ENCODE data around the gene PTPRD. TPM values are rescaled to one million over a fixed set of nuclear protein-coding genes. Genes with fewer than 3 reads are reported as not detected.

The PTPRD gene
- total RNA-seq, 1 experiment from 2014 or later: not detected

GRCh38 chr9:8905731-8906130, 1707.1 kb downstream of the PTPRD start:
- TF ChIP-seq CTCF (conservative IDR thresholded peaks at IDR 0.05; ENCODE audit: low read depth, low read length) (no peak), EZH2 (IDR thresholded peaks at IDR 0.05; ENCODE audit: borderline replicate concordance, low read depth, low read length, poor library complexity, severe bottlenecking) (no peak)
- CTCF ChIA-PET: no interaction called here
- Histone ChIP-seq H3K27me3 (replicated peaks; ENCODE audit: insufficient read depth, low read depth, low read length, poor library complexity) (no peaks in the 10 kb centered on the region), H3K36me3 (ENCODE audit: insufficient read depth, low read length, poor library complexity, severe bottlenecking) (no peaks in the 10 kb centered on the region), H3K4me1 (ENCODE audit: insufficient read depth, low read length, poor library complexity, severe bottlenecking) (no peaks in the 10 kb centered on the region), H3K27ac (ENCODE audit: low read depth, low read length, poor library complexity, severe bottlenecking) (no peak overlapping the region), H3K9me3 (ENCODE audit: low read depth, low read length, poor library complexity, severe bottlenecking) (no peaks in the 10 kb centered on the region), H3K4me3 (ENCODE audit: low read depth, low read length, poor library complexity, severe bottlenecking) (no peak overlapping the region)
- no TSS peak for BruUV-seq (replicated peaks)
- POLR2A ChIA-PET (ENCODE audit: low non-redundant PET): no interaction called here
- DNase-seq (ENCODE audit: low spot score): no peak
- intact Hi-C loops (cut with micrococcal nuclease; ENCODE audit: unreplicated experiment): no loop called here

GRCh38 chr9:8904771-8905515, 1707.9 kb downstream of the PTPRD start:
- intact Hi-C loops (cut with micrococcal nuclease; ENCODE audit: unreplicated experiment): no loop called here
- no peak overlapping the region for H3K4me3 ChIP-seq (ENCODE audit: low read depth, low read length, poor library complexity, severe bottlenecking)
- ChIA-PET POLR2A (ENCODE audit: low non-redundant PET) (no interaction called here), CTCF (no interaction called here)
- no peaks in the 10 kb centered on the region for H3K4me1 ChIP-seq (ENCODE audit: insufficient read depth, low read length, poor library complexity, severe bottlenecking)
- no peak for DNase-seq (ENCODE audit: low spot score)
- no peaks in the 10 kb centered on the region for H3K36me3 ChIP-seq (ENCODE audit: insufficient read depth, low read length, poor library complexity, severe bottlenecking)
- BruUV-seq (replicated peaks): no TSS peak
- no peaks in the 10 kb centered on the region for H3K9me3 ChIP-seq (ENCODE audit: low read depth, low read length, poor library complexity, severe bottlenecking)
- no peak overlapping the region for H3K27ac ChIP-seq (ENCODE audit: low read depth, low read length, poor library complexity, severe bottlenecking)
- TF ChIP-seq CTCF (conservative IDR thresholded peaks at IDR 0.05; ENCODE audit: low read depth, low read length) (no peak), EZH2 (IDR thresholded peaks at IDR 0.05; ENCODE audit: borderline replicate concordance, low read depth, low read length, poor library complexity, severe bottlenecking) (no peak)
- no peaks in the 10 kb centered on the region for H3K27me3 ChIP-seq (replicated peaks; ENCODE audit: insufficient read depth, low read depth, low read length, poor library complexity)

- ChIA-PET POLR2A (ENCODE audit: low non-redundant PET) (no interaction called here), CTCF (no interaction called here)
- intact Hi-C loops (cut with micrococcal nuclease; ENCODE audit: unreplicated experiment): no loop called here
- Histone ChIP-seq H3K27ac (ENCODE audit: low read depth, low read length, poor library complexity, severe bottlenecking) (no peak overlapping the region), H3K4me3 (ENCODE audit: low read depth, low read length, poor library complexity, severe bottlenecking) (no peak overlapping the region), H3K4me1 (ENCODE audit: insufficient read depth, low read length, poor library complexity, severe bottlenecking) (no peaks in the 10 kb centered on the region), H3K27me3 (replicated peaks; ENCODE audit: insufficient read depth, low read depth, low read length, poor library complexity) (peaks cover 2% of the 10 kb centered on the region), H3K9me3 (ENCODE audit: low read depth, low read length, poor library complexity, severe bottlenecking) (no peaks in the 10 kb centered on the region), H3K36me3 (ENCODE audit: insufficient read depth, low read length, poor library complexity, severe bottlenecking) (no peaks in the 10 kb centered on the region)
- BruUV-seq (replicated peaks): no TSS peak
- TF ChIP-seq EZH2 (IDR thresholded peaks at IDR 0.05; ENCODE audit: borderline replicate concordance, low read depth, low read length, poor library complexity, severe bottlenecking): no peak
- no peak for TF ChIP-seq CTCF (conservative IDR thresholded peaks at IDR 0.05; ENCODE audit: low read depth, low read length)
- no peak for DNase-seq (ENCODE audit: low spot score)
These were observed 1709.7 kb downstream of the PTPRD start for GRCh38 chr9:8903077-8903476.
